GM12801 (cell line): ENCODE data around the gene DRD3.

Experiments
- TF ChIP-seq, protein P1 (sequence below): IDR thresholded peaks from one replicate; pipeline ENCODE4 v1.5.1; 2011; ENCODE audit warnings: control low read depth; ENCODE audit not compliant: insufficient read length; ENCODE audit errors: extremely low read depth

DRD3 gene

DNA sequence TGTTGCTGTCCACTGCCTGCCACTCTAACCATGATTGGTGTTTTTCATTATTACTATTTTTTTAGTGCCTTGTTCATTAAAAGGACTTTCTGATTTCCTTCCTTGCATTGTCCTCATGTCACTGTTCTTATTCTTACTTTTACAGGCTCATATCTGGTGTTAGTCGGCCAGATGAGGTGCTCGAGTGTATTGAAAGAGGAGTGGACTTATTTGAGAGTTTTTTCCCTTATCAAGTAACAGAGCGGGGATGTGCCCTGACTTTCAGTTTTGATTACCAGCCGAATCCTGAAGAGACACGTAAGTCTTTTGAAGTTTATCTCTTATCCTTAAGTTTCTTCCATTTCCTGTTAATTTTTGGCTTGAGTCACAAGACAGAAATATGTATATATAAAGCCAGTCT is 99.1 kb downstream of the DRD3 start:
- TF ChIP-seq, protein P1, sequence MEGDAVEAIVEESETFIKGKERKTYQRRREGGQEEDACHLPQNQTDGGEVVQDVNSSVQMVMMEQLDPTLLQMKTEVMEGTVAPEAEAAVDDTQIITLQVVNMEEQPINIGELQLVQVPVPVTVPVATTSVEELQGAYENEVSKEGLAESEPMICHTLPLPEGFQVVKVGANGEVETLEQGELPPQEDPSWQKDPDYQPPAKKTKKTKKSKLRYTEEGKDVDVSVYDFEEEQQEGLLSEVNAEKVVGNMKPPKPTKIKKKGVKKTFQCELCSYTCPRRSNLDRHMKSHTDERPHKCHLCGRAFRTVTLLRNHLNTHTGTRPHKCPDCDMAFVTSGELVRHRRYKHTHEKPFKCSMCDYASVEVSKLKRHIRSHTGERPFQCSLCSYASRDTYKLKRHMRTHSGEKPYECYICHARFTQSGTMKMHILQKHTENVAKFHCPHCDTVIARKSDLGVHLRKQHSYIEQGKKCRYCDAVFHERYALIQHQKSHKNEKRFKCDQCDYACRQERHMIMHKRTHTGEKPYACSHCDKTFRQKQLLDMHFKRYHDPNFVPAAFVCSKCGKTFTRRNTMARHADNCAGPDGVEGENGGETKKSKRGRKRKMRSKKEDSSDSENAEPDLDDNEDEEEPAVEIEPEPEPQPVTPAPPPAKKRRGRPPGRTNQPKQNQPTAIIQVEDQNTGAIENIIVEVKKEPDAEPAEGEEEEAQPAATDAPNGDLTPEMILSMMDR, result no peak

DNA sequence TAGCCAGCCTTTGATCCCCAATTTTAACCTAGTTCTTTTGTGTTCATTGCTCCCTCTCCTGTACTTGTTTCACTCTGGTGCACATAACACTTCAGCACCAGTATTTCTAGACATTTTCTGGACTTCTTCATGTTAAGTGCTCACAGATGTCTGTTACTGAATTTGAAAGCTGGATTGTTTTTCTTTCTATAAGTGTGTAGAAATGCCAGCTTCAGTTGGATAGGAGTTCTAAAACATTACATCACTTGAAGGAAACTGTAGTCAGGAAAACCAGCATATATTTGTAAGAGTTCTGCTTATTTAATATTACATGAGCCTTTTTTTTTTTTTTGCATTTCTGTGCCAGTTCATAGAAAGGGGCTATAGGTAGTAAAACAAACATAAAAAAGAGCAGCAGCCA is 100.7 kb downstream of the DRD3 start:
- TF ChIP-seq, protein P1, result no peak
